Panc1 (cell line): ENCODE measurements around the gene TIMM29. TPM values are rescaled to one million over a fixed set of nuclear protein-coding genes. Genes with fewer than 3 reads are reported as not detected.

Source experiments
- ATAC-seq: fragments of 200-7000 bp; cut with Tn5 transposase; 2 replicates; pipeline ENCODE4 v1.9.1; 2020; ENCODE audit warnings: mild to moderate bottlenecking, moderate library complexity
- BruUV-seq: library from RNA; stranded (reverse); fragments of 400-500 nt; replicated peaks from 2 replicates; lab custom pipeline; 2021; lab: Mats Ljungman, UMichigan
- CTCF ChIA-PET: fragments of 300-600 bp; sonication (Branson Sonifier 250); formaldehyde crosslinking; loops from one replicate; lab custom pipeline; 2022; ENCODE audit warnings: antibody characterized with exemption; lab: Charles Lee
- POLR2A ChIA-PET: fragments of 300-600 bp; sonication (Branson Sonifier 250); formaldehyde crosslinking; loops from one replicate; lab custom pipeline; 2022; ENCODE audit warnings: antibody characterized with exemption; lab: Charles Lee
- DNase-seq: peaks from one replicate; pipeline ENCODE4 v3.0.0-alpha.2; 2010; ENCODE audit warnings: low read depth, low spot score
- H3K27ac ChIP-seq: 2 replicates; pipeline ENCODE4 v1.5.1; 2011; ENCODE audit warnings: mild to moderate bottlenecking, low read length, inconsistent platforms
- H3K27me3 ChIP-seq: fragments of 200-500 bp; sonication (Bioruptor generic); 2 replicates; pipeline ENCODE4 v1.6.0; 2014; ENCODE audit warnings: low read length, inconsistent platforms; ENCODE audit not compliant: control insufficient read depth, insufficient read depth
- H3K36me3 ChIP-seq: fragments of 200-500 bp; sonication (Bioruptor generic); 2 replicates; pipeline ENCODE4 v1.5.1; 2014; ENCODE audit warnings: inconsistent platforms, mild to moderate bottlenecking, low read length, moderate library complexity; ENCODE audit not compliant: control insufficient read depth, insufficient read depth
- H3K4me1 ChIP-seq: 2 replicates; pipeline ENCODE4 v1.5.1; 2011; ENCODE audit warnings: inconsistent platforms, mild to moderate bottlenecking, low read length, moderate library complexity; ENCODE audit not compliant: control insufficient read depth, insufficient read depth
- H3K4me3 ChIP-seq, 2 experiments: 2 replicates each; pipeline ENCODE4 v1.5.1; 2011 to 2012; ENCODE audit warnings: low read depth in 2 of 2, low read length in 2 of 2, mild to moderate bottlenecking in 2 of 2, inconsistent platforms in 1 of 2, moderate library complexity in 1 of 2
- H3K9me3 ChIP-seq: fragments of 200-500 bp; sonication (Bioruptor generic); 2 replicates; pipeline ENCODE4 v1.5.1; 2014; ENCODE audit warnings: low read depth, mild to moderate bottlenecking, inconsistent platforms, low read length, moderate library complexity; ENCODE audit not compliant: control insufficient read depth, insufficient read depth
- POLR2AphosphoS5 ChIP-seq: IDR thresholded peaks from 2 replicates; pipeline ENCODE4 v1.6.1; 2012; ENCODE audit warnings: mild to moderate bottlenecking, low read depth, low read length, moderate library complexity
- SIN3A ChIP-seq: IDR thresholded peaks from 2 replicates; pipeline ENCODE4 v1.6.1; 2012; ENCODE audit warnings: low read depth, mild to moderate bottlenecking, low read length, moderate library complexity, borderline replicate concordance; ENCODE audit not compliant: insufficient read depth
- TCF7L2 ChIP-seq: IDR thresholded peaks from 2 replicates; pipeline ENCODE4 v1.6.1; 2011; ENCODE audit warnings: mild to moderate bottlenecking, low read depth, low read length, inconsistent platforms
- in situ Hi-C: cut with HindIII; loops from 2 replicates; pipeline ENCODE4 v1.10.0; 2016; ENCODE audit warnings: low sequenced_read_pairs, low pct_unique_long_range_greater_than_20kb
- intact Hi-C: fragments of 100-400 bp; cut with micrococcal nuclease; formaldehyde crosslinking; loops from one replicate; pipeline ENCODE4 v1.10.0; 2022; ENCODE audit not compliant: unreplicated experiment
- total RNA-seq: library from RNA; stranded (reverse); gene quantifications from one replicate; pipeline ENCODE4 v1.2.1, GENCODE V29; 2021; ENCODE audit not compliant: unreplicated experiment
- TF ChIP-seq, protein P1 (sequence below): fragments of 450-650 bp; IDR thresholded peaks from 2 replicates; pipeline ENCODE4 v1.5.1; 2017; ENCODE audit warnings: mild to moderate bottlenecking
- TF ChIP-seq, protein P2 (sequence below), 2 experiments: IDR thresholded peaks; 2 replicates each; pipeline ENCODE4 v1.6.1; 2011 to 2012; ENCODE audit warnings: low read depth in 2 of 2, control low read depth in 1 of 2, low read length in 1 of 2, mild to moderate bottlenecking in 1 of 2, moderate library complexity in 1 of 2; ENCODE audit not compliant: insufficient read depth in 1 of 2

Gene TIMM29
- total RNA-seq, 1 experiment from 2014 or later: 16.5 TPM

DNA sequence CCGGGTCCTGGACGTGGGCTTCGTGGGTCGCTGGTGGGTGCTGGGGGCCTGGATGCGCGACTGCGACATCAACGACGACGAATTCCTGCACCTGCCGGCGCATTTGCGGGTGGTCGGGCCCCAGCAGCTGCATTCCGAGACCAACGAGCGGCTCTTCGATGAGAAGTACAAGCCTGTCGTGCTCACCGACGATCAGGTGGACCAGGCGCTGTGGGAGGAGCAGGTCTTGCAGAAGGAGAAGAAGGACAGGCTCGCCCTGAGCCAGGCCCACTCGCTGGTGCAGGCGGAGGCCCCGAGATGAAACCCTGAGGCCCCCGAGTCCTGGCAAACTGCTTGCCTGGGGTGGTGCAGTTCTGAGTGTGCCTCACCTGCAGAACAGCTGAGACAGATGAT lies 787 bp downstream of the TIMM29 start:
- no peaks in the 10 kb centered on the region for H3K36me3 ChIP-seq
- H3K27ac ChIP-seq: peak overlapping the region; percentile 70; the same call in 1 of the 2 replicates
- peaks cover 8% of the 10 kb centered on the region; the same call in 1 of the 2 replicates for H3K4me1 ChIP-seq
- no TSS peak for BruUV-seq
- H3K9me3 ChIP-seq: no peaks in the 10 kb centered on the region
- no peak for TF ChIP-seq TCF7L2
- TF ChIP-seq, protein P1, sequence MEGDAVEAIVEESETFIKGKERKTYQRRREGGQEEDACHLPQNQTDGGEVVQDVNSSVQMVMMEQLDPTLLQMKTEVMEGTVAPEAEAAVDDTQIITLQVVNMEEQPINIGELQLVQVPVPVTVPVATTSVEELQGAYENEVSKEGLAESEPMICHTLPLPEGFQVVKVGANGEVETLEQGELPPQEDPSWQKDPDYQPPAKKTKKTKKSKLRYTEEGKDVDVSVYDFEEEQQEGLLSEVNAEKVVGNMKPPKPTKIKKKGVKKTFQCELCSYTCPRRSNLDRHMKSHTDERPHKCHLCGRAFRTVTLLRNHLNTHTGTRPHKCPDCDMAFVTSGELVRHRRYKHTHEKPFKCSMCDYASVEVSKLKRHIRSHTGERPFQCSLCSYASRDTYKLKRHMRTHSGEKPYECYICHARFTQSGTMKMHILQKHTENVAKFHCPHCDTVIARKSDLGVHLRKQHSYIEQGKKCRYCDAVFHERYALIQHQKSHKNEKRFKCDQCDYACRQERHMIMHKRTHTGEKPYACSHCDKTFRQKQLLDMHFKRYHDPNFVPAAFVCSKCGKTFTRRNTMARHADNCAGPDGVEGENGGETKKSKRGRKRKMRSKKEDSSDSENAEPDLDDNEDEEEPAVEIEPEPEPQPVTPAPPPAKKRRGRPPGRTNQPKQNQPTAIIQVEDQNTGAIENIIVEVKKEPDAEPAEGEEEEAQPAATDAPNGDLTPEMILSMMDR: no peak
- TF ChIP-seq SIN3A: no peak
- no peak for TF ChIP-seq POLR2AphosphoS5
- TF ChIP-seq, protein P2, sequence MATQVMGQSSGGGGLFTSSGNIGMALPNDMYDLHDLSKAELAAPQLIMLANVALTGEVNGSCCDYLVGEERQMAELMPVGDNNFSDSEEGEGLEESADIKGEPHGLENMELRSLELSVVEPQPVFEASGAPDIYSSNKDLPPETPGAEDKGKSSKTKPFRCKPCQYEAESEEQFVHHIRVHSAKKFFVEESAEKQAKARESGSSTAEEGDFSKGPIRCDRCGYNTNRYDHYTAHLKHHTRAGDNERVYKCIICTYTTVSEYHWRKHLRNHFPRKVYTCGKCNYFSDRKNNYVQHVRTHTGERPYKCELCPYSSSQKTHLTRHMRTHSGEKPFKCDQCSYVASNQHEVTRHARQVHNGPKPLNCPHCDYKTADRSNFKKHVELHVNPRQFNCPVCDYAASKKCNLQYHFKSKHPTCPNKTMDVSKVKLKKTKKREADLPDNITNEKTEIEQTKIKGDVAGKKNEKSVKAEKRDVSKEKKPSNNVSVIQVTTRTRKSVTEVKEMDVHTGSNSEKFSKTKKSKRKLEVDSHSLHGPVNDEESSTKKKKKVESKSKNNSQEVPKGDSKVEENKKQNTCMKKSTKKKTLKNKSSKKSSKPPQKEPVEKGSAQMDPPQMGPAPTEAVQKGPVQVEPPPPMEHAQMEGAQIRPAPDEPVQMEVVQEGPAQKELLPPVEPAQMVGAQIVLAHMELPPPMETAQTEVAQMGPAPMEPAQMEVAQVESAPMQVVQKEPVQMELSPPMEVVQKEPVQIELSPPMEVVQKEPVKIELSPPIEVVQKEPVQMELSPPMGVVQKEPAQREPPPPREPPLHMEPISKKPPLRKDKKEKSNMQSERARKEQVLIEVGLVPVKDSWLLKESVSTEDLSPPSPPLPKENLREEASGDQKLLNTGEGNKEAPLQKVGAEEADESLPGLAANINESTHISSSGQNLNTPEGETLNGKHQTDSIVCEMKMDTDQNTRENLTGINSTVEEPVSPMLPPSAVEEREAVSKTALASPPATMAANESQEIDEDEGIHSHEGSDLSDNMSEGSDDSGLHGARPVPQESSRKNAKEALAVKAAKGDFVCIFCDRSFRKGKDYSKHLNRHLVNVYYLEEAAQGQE (IDR thresholded peaks at IDR 0.05; ENCODE audit: insufficient read depth in 1 of 2, low read depth in 2 of 2, low read length in 1 of 2): no peak
- intact Hi-C loops (no loop called here), in situ Hi-C loops (no loop called here)
- ChIA-PET POLR2A (no interaction called here), CTCF (no interaction called here)
- ATAC-seq (no peak), DNase-seq (no peak)
- no peaks in the 10 kb centered on the region for H3K27me3 ChIP-seq
- H3K4me3 ChIP-seq: peak overlapping the region; percentile 64 to 73

DNA sequence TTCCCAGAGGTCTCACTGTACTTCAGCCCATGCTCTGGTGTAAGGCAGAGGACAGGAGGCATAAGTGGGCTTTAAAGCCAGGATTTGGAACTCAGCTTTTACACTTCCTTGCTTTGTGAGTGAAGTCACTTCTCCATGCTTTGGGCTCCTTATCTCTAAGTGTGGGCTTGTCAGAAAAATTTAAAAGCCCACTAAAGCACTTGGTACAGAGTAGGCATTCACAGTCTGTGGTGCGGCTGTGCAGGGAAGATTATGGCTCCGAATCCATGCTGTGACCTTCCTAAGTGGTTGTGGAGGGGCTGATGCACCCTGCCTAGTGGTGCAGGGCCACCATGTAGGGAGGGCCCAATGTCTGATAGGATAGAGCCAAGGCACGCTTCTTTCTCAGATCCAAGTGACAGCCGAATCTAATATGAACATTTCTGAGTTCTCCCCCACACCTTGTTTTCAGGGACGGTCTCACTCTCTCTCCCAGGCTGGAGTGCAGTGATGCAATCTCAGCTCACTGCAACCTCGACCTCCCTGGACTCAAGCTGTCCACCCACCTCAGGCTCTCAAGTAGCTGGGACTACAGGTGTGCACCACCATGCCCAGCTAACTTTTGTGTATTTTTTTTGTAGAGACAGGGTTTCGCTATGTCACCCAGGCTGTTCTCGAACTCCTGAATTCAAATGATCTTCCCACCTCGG lies 6.9 kb downstream of the TIMM29 start:
- CTCF ChIA-PET: no interaction called here
- TF ChIP-seq TCF7L2: no peak
- TF ChIP-seq, protein P2 (IDR thresholded peaks at IDR 0.05; ENCODE audit: insufficient read depth in 1 of 2, low read depth in 2 of 2, low read length in 1 of 2): no peak
- TF ChIP-seq, protein P1: no peak
- TF ChIP-seq SIN3A: no peak
- no peak for TF ChIP-seq POLR2AphosphoS5
- DNase-seq (no peak), ATAC-seq (no peak)
- Histone ChIP-seq H3K36me3 (no peaks in the 10 kb centered on the region), H3K9me3 (no peaks in the 10 kb centered on the region), H3K4me1 (peaks cover 5% of the 10 kb centered on the region; the same call in 1 of the 2 replicates), H3K27ac (no peak overlapping the region), H3K4me3 (no peak overlapping the region), H3K27me3 (no peaks in the 10 kb centered on the region)
- no TSS peak for BruUV-seq
- in situ Hi-C loops: no loop called here
- intact Hi-C loops: no loop called here
- POLR2A ChIA-PET: no interaction called here
